WTC11 (cell line): ENCODE data around the gene PTGDR.

Experiments
- IRF2 ChIP-seq: sonication (generic); formaldehyde crosslinking; IDR thresholded peaks from 2 replicates; pipeline ENCODE4 v1.8.0; 2022; ENCODE audit warnings: low read depth, missing genetic modification reagents, borderline replicate concordance
- TF ChIP-seq, protein P1 (sequence below): fragments of 200-600 bp; IDR thresholded peaks from 2 replicates; pipeline ENCODE4 v1.8.0; 2022; ENCODE audit warnings: antibody characterized with exemption

DNA sequence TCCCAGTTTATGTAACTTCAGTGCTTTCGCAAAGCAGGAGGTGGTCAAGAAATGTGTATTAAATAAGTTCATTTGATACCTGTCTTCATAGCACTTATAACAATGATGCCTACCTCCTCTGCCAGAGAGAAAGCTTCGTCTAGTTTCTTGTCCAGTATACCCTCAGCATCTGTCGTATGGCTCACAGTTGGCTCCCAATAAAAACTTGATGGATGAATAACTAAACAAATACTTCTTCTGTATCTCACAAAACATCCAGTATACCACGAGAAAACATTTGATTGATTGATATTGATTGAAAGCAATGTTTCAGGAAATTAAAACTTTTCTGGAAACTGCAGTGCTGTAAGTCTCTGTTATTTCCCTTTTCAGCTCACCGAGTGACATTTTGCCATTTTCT is 26.9 kb upstream of the PTGDR start:
- TF ChIP-seq, protein P1, sequence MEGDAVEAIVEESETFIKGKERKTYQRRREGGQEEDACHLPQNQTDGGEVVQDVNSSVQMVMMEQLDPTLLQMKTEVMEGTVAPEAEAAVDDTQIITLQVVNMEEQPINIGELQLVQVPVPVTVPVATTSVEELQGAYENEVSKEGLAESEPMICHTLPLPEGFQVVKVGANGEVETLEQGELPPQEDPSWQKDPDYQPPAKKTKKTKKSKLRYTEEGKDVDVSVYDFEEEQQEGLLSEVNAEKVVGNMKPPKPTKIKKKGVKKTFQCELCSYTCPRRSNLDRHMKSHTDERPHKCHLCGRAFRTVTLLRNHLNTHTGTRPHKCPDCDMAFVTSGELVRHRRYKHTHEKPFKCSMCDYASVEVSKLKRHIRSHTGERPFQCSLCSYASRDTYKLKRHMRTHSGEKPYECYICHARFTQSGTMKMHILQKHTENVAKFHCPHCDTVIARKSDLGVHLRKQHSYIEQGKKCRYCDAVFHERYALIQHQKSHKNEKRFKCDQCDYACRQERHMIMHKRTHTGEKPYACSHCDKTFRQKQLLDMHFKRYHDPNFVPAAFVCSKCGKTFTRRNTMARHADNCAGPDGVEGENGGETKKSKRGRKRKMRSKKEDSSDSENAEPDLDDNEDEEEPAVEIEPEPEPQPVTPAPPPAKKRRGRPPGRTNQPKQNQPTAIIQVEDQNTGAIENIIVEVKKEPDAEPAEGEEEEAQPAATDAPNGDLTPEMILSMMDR = no peak
- TF ChIP-seq IRF2 (CRISPR knock-in tag) = no peak
